ENCODE data around the gene FMN1. TPM values are rescaled to one million over a fixed set of nuclear protein-coding genes. Genes with fewer than 3 reads are reported as not detected.

FMN1 gene
- total and polyA plus RNA-seq, 2 of the 13 experiments (the other 11 are each of a cell fraction or from before 2014, with no cell fraction given): 0.20 to 0.60 TPM

- CTCF ChIA-PET (ENCODE audit: low intra/inter-chr PET ratio, low total read pairs): no interaction called here
- BruUV-seq (replicated peaks): no TSS peak
Observed at GRCh38 chr15:33045066-33045810, 149.3 kb downstream of the FMN1 start.

More at GRCh38 chr15:33045066-33045810, 149.3 kb downstream of the FMN1 start:
- no peaks in the 10 kb centered on the region for H3K4me1 ChIP-seq (ENCODE audit: insufficient read depth, low read length)
- intact Hi-C loops (cut with micrococcal nuclease; ENCODE audit: unreplicated experiment) (no loop called here), in situ Hi-C loops (cut with HindIII; ENCODE audit: extremely low pct_ligation_motif_present, low pct_unique_long_range_greater_than_20kb) (no loop called here)
- no peak overlapping the region for H3K9ac ChIP-seq (ENCODE audit: insufficient read depth, low read depth, low read length)
- H3K9me3 ChIP-seq (ENCODE audit: low read length): peaks cover 66% of the 10 kb centered on the region
- no peaks in the 10 kb centered on the region for H3K36me3 ChIP-seq (replicated peaks in 1 of 2; ENCODE audit: control insufficient read depth in 1 of 2, insufficient read depth in 2 of 2, low read length in 2 of 2)
- no peak for DNase-seq (ENCODE audit: low spot score)
- H3K79me2 ChIP-seq (ENCODE audit: insufficient read depth, low read length): no peaks in the 10 kb centered on the region
- H3K27ac ChIP-seq (ENCODE audit: extremely low read length, insufficient read depth, low read length): no peak overlapping the region
- no peak overlapping the region for H3K4me3 ChIP-seq (replicated peaks in 1 of 3; ENCODE audit: insufficient read depth in 1 of 3, low read depth in 2 of 3, low read length in 3 of 3)
- H3K4me2 ChIP-seq (ENCODE audit: low read depth, low read length): no peak overlapping the region
- no peak for FAIRE-seq
- no peak for TF ChIP-seq ZNF747 (CRISPR knock-in tag; IDR thresholded peaks at IDR 0.05; ENCODE audit: borderline replicate concordance)
- TF ChIP-seq, protein P1, sequence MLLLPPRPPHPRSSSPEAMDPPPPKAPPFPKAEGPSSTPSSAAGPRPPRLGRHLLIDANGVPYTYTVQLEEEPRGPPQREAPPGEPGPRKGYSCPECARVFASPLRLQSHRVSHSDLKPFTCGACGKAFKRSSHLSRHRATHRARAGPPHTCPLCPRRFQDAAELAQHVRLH (CRISPR knock-in tag; IDR thresholded peaks at IDR 0.05; ENCODE audit: borderline replicate concordance, low read depth): no peak
- TF ChIP-seq FOXC1 (CRISPR knock-in tag; IDR thresholded peaks at IDR 0.05; ENCODE audit: borderline replicate concordance): no peak
- TF ChIP-seq, protein P2, sequence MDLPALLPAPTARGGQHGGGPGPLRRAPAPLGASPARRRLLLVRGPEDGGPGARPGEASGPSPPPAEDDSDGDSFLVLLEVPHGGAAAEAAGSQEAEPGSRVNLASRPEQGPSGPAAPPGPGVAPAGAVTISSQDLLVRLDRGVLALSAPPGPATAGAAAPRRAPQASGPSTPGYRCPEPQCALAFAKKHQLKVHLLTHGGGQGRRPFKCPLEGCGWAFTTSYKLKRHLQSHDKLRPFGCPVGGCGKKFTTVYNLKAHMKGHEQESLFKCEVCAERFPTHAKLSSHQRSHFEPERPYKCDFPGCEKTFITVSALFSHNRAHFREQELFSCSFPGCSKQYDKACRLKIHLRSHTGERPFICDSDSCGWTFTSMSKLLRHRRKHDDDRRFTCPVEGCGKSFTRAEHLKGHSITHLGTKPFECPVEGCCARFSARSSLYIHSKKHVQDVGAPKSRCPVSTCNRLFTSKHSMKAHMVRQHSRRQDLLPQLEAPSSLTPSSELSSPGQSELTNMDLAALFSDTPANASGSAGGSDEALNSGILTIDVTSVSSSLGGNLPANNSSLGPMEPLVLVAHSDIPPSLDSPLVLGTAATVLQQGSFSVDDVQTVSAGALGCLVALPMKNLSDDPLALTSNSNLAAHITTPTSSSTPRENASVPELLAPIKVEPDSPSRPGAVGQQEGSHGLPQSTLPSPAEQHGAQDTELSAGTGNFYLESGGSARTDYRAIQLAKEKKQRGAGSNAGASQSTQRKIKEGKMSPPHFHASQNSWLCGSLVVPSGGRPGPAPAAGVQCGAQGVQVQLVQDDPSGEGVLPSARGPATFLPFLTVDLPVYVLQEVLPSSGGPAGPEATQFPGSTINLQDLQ (CRISPR knock-in tag; IDR thresholded peaks at IDR 0.05): no peak
- H2AFZ ChIP-seq (ENCODE audit: low read length): no peak overlapping the region
- WGBS (ENCODE audit: low lambda C conversion rate): 9% methylated on average over 2 of the region's 8 CpGs
- no peak for ATAC-seq
- no peaks in the 10 kb centered on the region for H4K20me1 ChIP-seq (ENCODE audit: insufficient read depth, low read length)
- POLR2A ChIA-PET: no interaction called here
- no peaks in the 10 kb centered on the region for H3K27me3 ChIP-seq (ENCODE audit: control insufficient read depth in 1 of 2, insufficient read depth in 2 of 2, low read length in 2 of 2)

Data from HepG2 (cell line).